GM18951 (cell line): Measurements from ENCODE around the gene PKD1.
A peak's percentile ranks its signal among the peaks of the same experiment; 100 is the strongest.

ENCODE experiments used
- POLR2A ChIP-seq: IDR thresholded peaks from 4 replicates; pipeline ENCODE4 v1.6.1; 2011; ENCODE audit warnings: mild to moderate bottlenecking; ENCODE audit not compliant: insufficient read length, insufficient read depth; ENCODE audit errors: extremely low read depth
- in situ Hi-C: fragments of 300-500 bp; cut with MboI; formaldehyde crosslinking; loops from one replicate; pipeline ENCODE4 v1.12.0; 2022; ENCODE audit warnings: low sequenced_read_pairs, mixed read lengths, inconsistent platforms; ENCODE audit not compliant: unreplicated experiment

The PKD1 gene

GRCh38 chr16:2160915-2161551 is 25.3 kb upstream of the PKD1 start:
- in situ Hi-C loops = no loop called here
- no peak for TF ChIP-seq POLR2A

GRCh38 chr16:2159175-2159838 is 23.6 kb upstream of the PKD1 start:
- in situ Hi-C loops = no loop called here
- TF ChIP-seq POLR2A = no peak

- TF ChIP-seq POLR2A = no peak
- in situ Hi-C loops = no loop called here
These were observed 22.6 kb upstream of the PKD1 start for GRCh38 chr16:2158262-2158638.

GRCh38 chr16:2157480-2158261 is 22.0 kb upstream of the PKD1 start:
- no peak for TF ChIP-seq POLR2A
- in situ Hi-C loops = no loop called here

- in situ Hi-C loops = no loop called here
- TF ChIP-seq POLR2A = no peak
These were observed 21.1 kb upstream of the PKD1 start for GRCh38 chr16:2156849-2157224.

- no peak for TF ChIP-seq POLR2A
- in situ Hi-C loops = no loop called here
These were observed 20.5 kb upstream of the PKD1 start for GRCh38 chr16:2155977-2156848.

GRCh38 chr16:2155091-2155950 is 19.6 kb upstream of the PKD1 start, which contains the start of gene TRAF7:
TRAF7 (plus strand) TSS chr16:2155782; CDS start chr16:2163921, 8,139 bp downstream.
- in situ Hi-C loops = no loop called here
- peak; percentile 100 for TF ChIP-seq POLR2A

GRCh38 chr16:2154533-2155090 is 18.9 kb upstream of the PKD1 start:
- in situ Hi-C loops = no loop called here
- no peak for TF ChIP-seq POLR2A

- in situ Hi-C loops = no loop called here
- TF ChIP-seq POLR2A = peak; percentile 58
These were observed 17.2 kb upstream of the PKD1 start for GRCh38 chr16:2152695-2153506.

- TF ChIP-seq POLR2A = peak; percentile 63
- in situ Hi-C loops = no loop called here
These were observed 15.7 kb upstream of the PKD1 start for GRCh38 chr16:2151188-2152091.
